NCI-H774 (cell line): Measurements from ENCODE around the gene CYSLTR2.
"Not testable (repeated sequence)": the region's sequence is repeated elsewhere in the genome, so short reads cannot be mapped to it uniquely, and the experiment has no call there.

Experiments used
- DNase-seq: peaks from one replicate; lab custom pipeline; 2025; lab: John Stamatoyannopoulos, UW

Gene CYSLTR2

GRCh38 chr13:48645845-48646244 lies 7.9 kb upstream of the CYSLTR2 start:
- no peak for DNase-seq

- no peak for DNase-seq
Measured at GRCh38 chr13:48646791-48647190, 6.9 kb upstream of the CYSLTR2 start.

GRCh38 chr13:48647625-48648024 lies 6.1 kb upstream of the CYSLTR2 start:
- no peak for DNase-seq

GRCh38 chr13:48648446-48648845 lies 5.3 kb upstream of the CYSLTR2 start:
- DNase-seq: no peak

GRCh38 chr13:48652851-48653471 lies 768 bp upstream of the CYSLTR2 start:
- DNase-seq: no peak

DNA sequence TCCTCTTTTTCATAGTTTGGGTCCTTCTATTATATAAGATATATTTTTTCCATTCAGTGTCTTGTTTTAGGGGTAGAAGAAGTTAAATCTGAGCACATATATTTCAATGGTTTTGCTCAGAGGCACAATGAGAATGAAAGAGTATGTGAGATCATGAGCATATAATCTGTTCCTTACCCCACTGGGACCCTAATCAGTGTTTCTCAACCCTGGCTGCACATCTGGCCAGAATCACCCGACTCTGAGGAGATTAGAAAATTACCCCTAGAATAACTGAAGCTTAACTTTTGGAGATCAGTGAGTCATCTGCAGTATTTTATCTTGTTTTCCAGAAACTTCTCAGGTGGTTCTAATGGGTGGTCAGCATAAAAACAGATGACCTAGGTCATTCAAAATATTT lies 782 bp downstream of the CYSLTR2 start:
- DNase-seq: no peak

- DNase-seq: no peak
Measured at GRCh38 chr13:48655291-48655690, 1.6 kb downstream of the CYSLTR2 start.

GRCh38 chr13:48656608-48657007 lies 2.9 kb downstream of the CYSLTR2 start:
- no peak for DNase-seq

GRCh38 chr13:48660361-48661076 lies 6.8 kb downstream of the CYSLTR2 start:
- DNase-seq: no peak

GRCh38 chr13:48661107-48661506 lies 7.4 kb downstream of the CYSLTR2 start:
- no peak for DNase-seq

- no peak for DNase-seq
Measured at GRCh38 chr13:48662226-48662625, 8.5 kb downstream of the CYSLTR2 start.

GRCh38 chr13:48667136-48667535 lies 13.4 kb downstream of the CYSLTR2 start:
- no peak for DNase-seq

DNA sequence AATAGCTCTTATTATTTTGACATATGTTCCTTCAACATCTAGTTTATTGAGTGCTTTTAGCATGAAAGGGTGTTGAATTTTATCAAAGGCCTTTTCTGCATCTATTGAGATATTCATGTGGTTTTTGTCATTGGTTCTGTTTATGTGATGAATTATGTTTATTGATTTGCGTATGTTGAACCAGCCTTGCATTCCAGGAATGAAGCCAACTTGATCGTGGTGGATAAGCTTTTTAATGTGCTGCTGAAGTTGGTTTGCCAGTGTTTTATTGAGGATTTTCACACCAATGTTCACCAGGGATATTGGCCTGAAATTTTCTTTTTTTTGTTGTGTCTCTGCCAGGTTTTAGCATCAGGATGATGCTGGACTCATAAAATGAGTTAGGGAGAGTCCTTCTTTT lies 17.7 kb downstream of the CYSLTR2 start:
- not testable (repeated sequence) for DNase-seq

DNA sequence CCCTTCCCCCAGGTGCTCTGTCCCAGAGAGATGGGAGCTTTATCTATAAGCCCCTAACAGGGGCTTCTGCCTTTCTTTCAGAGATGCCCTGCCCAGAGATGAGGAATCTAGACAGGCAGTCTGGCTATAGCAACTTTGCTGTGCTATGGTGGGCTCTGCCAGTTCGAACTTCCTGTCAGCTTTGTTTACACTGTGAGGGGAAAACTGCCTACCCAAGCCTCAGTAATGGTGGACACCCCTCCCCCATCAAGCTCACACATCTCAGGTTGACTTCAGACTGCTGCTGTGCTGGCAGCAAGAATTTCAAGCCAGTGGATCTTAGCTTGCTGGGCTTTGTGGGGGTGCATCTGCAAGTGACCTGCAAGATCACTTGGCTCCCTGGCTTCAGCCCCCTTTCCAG lies 21.5 kb downstream of the CYSLTR2 start:
- DNase-seq: no peak

- no peak for DNase-seq
Measured at GRCh38 chr13:48678316-48678715, 24.6 kb downstream of the CYSLTR2 start.

DNA sequence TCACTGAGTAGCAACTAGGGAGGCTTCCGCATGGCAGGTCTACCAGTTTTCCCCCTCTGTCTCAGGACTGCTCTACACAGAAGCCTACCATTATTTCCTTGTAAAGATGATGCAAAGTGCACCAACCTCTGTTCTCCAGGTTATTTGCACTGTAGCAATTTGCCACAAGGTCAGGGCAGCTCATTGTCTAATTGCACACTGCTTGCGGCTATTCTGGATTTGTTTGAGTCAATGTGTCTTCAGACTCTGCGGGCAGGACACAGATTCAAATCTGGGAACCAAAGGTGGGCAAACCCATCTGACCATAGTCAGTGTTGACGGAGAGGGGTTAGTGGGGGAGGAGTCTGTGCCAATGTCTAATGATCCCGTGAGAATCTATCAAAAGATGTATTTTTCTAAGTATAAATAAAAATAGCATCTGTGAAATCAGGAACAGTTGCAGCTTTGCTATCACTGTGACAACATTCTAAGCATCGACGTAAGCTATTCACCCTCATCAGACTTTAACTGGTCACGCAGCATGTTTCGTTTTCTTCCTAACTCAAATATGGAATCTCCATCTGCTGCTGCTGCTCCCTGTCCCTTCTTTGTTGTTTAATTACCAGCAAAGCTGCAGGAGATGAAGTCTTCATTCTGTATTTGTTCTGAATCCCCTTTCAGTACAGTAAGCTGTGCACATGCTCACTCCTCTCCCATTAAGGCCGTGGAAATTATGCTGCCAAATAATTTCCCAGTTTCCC lies 26.4 kb downstream of the CYSLTR2 start:
- no peak for DNase-seq

DNA sequence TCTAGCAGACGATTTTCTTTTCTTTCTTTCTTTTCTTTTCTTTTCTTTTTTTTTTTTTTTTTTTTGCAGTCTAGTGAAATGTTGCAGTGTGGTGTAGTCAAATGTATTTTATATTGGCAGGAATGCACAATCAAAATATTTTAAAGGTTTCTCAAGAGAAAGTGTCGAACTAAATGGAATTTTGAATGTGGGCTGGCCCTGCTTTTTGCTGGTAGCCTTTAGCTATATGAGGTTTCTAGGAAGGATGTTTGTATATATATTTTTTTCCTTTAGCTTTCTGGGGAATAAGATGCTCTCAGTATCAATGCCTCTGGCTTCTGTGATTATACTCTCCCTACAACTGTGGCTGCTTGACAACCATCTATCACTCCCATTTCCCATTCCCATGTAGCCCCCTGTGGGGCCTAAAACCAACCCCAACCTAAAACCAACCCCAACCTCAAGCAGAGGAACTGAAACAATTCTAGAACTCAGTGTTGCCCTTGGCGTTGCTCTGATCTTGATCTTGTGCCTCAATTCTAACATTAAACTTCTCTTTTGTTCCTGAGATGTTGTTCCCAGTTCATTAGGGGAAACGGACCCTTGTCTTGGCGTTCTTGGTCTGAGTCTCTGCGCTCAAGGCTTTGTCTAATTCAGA lies 27.1 kb downstream of the CYSLTR2 start:
- no peak for DNase-seq

DNA sequence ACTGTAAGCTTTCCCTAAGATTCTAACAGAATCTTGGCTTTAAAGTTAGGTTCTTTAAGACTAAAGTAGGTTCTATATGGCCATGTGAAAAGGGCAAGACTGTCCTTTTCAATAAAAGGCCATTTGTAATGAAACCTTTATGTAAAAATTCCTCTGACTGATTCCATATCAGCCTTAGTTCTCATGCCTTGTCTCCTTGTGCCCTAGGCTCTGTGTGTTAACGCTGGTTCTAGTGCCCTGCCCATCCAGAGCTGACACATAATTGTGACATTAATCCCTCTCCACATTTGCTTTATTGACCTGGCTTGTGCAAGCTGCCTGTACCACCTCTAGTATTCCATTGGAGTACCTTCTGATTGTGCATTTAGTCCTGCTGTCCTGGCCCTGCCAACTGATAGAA lies 28.2 kb downstream of the CYSLTR2 start:
- no peak for DNase-seq

GRCh38 chr13:48682436-48682835 lies 28.7 kb downstream of the CYSLTR2 start:
- DNase-seq: no peak

DNA sequence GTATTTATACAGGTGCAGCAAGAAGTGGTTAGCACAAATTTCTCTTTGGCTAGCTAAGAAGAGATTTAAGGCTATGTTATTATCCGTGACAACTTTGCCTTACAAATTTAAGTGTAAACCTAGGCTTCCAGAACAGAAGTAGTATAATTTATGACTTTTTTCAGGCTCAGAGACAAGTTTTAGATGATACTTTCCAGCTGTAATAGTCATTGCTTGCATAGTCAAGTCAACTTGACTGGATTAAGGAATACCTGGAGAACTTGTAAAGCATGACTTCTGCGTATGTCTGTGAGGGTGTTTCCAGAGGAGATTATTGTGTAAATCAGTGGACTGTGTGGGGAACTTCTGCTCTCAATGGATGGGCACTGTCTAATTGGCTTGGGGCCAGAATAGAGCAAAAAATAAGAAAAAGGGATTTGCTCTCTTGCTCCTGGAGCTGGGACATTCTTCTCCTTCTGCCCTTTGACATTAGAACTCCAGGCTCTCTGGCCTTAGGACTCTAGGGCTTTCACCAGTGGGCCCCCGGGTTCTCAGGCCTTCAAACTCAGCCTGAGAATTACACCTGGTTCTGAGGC lies 33.0 kb downstream of the CYSLTR2 start:
- DNase-seq: no peak

GRCh38 chr13:48687249-48687648 lies 33.5 kb downstream of the CYSLTR2 start:
- no peak for DNase-seq

DNA sequence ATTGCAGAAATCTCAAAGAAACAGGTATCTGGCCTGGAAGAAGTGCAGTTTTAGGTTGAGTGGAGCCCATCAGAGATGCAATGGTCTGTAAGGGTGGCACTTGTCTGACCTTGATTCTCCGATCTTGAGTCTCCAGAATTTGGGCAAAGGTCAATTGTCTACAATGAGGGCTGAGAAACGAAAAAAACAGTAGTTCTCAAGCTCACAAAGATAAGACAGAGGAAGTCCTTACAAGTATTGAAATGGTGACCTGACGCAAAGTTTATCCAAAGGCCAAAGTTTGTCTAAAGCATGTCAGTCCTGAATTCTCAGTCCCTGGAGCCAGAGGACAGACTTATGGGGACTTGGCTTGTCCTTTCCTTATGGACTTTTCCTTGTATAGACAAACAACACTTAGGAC lies 40.3 kb downstream of the CYSLTR2 start:
- DNase-seq: no peak
